ENCODE measurements around the gene AGTR1.
"Not testable (repeated sequence)": the region's sequence is repeated elsewhere in the genome, so short reads cannot be mapped to it uniquely, and the experiment has no call there.

Gene AGTR1

DNA sequence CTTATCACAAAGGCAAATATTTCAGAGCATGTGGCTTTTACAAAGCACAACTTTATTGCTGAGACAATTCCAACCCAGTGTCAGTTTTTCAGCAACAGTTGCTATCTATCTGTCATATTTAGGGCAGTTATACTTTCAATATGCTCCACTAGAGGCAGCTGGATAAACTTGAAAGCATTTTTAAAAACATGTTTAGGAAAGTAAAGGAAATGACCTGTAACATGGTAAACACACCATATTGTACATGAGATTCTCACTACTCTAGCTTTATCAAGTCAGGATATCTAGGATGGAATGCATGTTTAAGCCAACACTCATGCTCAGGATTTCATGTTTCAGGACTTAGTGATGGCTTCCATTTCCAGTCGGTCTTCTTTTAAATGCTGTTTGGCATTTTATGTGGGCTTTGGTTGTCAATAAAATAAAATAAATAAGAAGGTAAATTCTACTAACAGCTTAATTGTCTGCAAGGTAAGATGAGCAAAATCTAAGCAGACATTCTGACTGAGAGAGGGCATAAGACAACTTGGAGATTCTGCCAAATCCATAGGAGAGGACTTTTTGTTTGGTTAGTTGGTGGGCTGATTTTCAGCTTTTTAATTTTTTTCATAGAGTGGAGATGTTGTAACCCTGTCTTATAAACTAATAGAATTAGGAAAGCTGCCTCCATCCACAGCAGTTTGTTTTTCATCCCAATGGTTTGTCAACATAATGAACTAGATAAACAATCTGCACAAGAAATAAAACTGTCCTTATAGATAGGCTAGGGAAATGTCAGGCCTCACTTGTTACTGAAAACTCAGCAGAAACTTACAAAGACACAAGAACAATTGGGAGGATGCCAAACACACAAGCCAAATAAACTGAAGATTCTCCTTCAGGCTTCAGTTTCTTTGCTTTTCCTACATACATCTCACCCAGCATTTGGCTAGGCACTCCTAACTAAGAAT is 66.6 kb downstream of the AGTR1 start:
- no peak overlapping the region for H3K4me3 ChIP-seq (ENCODE audit: low read depth, low read length)
- TF ChIP-seq, protein P1, sequence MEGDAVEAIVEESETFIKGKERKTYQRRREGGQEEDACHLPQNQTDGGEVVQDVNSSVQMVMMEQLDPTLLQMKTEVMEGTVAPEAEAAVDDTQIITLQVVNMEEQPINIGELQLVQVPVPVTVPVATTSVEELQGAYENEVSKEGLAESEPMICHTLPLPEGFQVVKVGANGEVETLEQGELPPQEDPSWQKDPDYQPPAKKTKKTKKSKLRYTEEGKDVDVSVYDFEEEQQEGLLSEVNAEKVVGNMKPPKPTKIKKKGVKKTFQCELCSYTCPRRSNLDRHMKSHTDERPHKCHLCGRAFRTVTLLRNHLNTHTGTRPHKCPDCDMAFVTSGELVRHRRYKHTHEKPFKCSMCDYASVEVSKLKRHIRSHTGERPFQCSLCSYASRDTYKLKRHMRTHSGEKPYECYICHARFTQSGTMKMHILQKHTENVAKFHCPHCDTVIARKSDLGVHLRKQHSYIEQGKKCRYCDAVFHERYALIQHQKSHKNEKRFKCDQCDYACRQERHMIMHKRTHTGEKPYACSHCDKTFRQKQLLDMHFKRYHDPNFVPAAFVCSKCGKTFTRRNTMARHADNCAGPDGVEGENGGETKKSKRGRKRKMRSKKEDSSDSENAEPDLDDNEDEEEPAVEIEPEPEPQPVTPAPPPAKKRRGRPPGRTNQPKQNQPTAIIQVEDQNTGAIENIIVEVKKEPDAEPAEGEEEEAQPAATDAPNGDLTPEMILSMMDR (IDR thresholded peaks at IDR 0.05; ENCODE audit: low read depth, low read length) = no peak
- in situ Hi-C loops (cut with HindIII; ENCODE audit: low sequenced_read_pairs) = no loop called here
- DNase-seq (ENCODE audit: low read depth, low spot score) = no peak

- in situ Hi-C loops (cut with HindIII; ENCODE audit: low sequenced_read_pairs) = no loop called here
- no peak for DNase-seq (ENCODE audit: low read depth, low spot score)
- H3K4me3 ChIP-seq (ENCODE audit: low read depth, low read length) = no peak overlapping the region
- TF ChIP-seq, protein P1 (IDR thresholded peaks at IDR 0.05; ENCODE audit: low read depth, low read length) = no peak
These were observed 74.7 kb downstream of the AGTR1 start for GRCh38 chr3:148772361-148772760.

- no peak overlapping the region for H3K4me3 ChIP-seq (ENCODE audit: low read depth, low read length)
- in situ Hi-C loops (cut with HindIII; ENCODE audit: low sequenced_read_pairs) = no loop called here
These were observed 75.1 kb downstream of the AGTR1 start for GRCh38 chr3:148772835-148773234.

DNA sequence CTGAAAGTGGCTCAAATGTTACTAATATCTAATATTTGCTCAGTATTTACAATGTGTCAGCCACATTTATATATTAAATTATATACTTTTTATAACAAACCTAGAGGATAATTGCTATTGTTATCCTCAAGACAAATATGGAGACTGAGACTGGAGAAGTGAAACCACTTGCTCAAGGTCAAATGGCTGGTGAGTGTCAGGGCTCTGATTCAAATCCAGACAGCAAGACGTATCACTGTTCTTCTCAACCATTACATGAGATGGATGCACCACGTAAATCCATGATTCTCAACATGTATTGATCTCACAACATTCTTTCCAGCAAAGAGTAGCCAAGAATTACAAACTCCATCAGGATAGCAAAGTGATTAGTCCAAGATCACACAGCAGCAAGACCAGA is 76.1 kb downstream of the AGTR1 start:
- TF ChIP-seq, protein P1 (IDR thresholded peaks at IDR 0.05; ENCODE audit: low read depth, low read length) = no peak
- H3K4me3 ChIP-seq (ENCODE audit: low read depth, low read length) = no peak overlapping the region
- in situ Hi-C loops (cut with HindIII; ENCODE audit: low sequenced_read_pairs) = no loop called here
- DNase-seq (ENCODE audit: low read depth, low spot score) = no peak

More at GRCh38 chr3:148772835-148773234, 75.1 kb downstream of the AGTR1 start:
- TF ChIP-seq, protein P1 (IDR thresholded peaks at IDR 0.05; ENCODE audit: low read depth, low read length) = no peak
- DNase-seq (ENCODE audit: low read depth, low spot score) = no peak

GRCh38 chr3:148778926-148779325 is 81.2 kb downstream of the AGTR1 start:
- no peak for DNase-seq (ENCODE audit: low read depth, low spot score)
- in situ Hi-C loops (cut with HindIII; ENCODE audit: low sequenced_read_pairs) = no loop called here
- TF ChIP-seq, protein P1 (IDR thresholded peaks at IDR 0.05; ENCODE audit: low read depth, low read length) = no peak
- no peak overlapping the region for H3K4me3 ChIP-seq (ENCODE audit: low read depth, low read length)

DNA sequence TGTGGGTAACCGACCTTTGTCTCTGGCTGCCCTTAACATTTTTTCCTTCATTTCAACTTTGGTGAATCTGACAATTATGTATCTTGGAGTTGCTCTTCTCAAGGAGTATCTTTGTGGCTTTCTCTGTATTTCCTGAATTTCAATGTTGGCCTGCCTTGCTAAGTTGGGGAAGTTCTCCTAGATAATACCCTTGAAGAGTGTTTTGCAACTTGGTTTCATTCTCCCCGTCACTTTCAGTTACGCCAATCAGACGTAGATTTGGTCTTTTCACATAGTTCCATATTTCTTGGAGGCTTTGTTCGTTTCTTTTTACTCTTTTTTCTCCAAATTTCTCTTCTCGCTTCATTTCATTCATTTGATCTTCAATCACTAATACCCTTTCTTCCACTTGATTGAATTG is 87.3 kb downstream of the AGTR1 start:
- in situ Hi-C loops (cut with HindIII; ENCODE audit: low sequenced_read_pairs); H3K4me3 ChIP-seq (ENCODE audit: low read depth, low read length); DNase-seq (ENCODE audit: low read depth, low spot score): not testable (repeated sequence)

DNA sequence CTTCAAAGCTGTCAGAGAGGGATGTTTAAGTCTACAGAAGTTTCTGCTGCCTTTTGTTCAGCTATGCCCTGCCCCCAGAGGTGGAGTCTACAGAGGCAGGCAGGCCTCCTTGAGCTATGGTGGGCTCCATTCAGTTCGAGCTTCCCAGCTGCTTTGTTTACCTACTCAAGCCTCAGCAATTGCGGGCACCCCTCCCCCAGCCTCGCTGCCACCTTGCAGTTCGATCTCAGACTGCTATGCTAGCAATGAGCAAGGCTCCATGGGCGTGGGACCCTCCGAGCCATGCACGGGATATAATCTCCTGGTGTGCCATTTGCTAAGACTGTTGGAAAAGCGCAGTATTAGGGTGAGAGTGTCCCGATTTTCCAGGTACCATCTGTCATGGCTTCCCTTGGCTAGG is 88.5 kb downstream of the AGTR1 start:
- H3K4me3 ChIP-seq (ENCODE audit: low read depth, low read length); DNase-seq (ENCODE audit: low read depth, low spot score); in situ Hi-C loops (cut with HindIII; ENCODE audit: low sequenced_read_pairs): not testable (repeated sequence)
